ENCODE data around the gene RRP1B. TPM values are rescaled to one million over a fixed set of nuclear protein-coding genes. Genes with fewer than 3 reads are reported as not detected.

Gene RRP1B
- total RNA-seq, 2 donors from 2014 or later: 38.3 to 81.8 TPM

GRCh38 chr21:43720539-43721166 is 61.3 kb downstream of the RRP1B start:
- ATAC-seq (no peak), DNase-seq (ENCODE audit: low spot score) (no peak)
- Mint-ChIP-seq H3K9me3 (no peaks in the 10 kb centered on the region), H3K27ac (no peak overlapping the region), H3K27me3 (peaks cover 0 to 3% of the 10 kb centered on the region in 2 donors), H3K36me3 (no peaks in the 10 kb centered on the region), H3K4me1 (ENCODE audit: low read depth in 2 of 2) (peaks cover 14 to 27% of the 10 kb centered on the region in 2 donors), H3K4me3 (peak overlapping the region; percentile 70)

DNA sequence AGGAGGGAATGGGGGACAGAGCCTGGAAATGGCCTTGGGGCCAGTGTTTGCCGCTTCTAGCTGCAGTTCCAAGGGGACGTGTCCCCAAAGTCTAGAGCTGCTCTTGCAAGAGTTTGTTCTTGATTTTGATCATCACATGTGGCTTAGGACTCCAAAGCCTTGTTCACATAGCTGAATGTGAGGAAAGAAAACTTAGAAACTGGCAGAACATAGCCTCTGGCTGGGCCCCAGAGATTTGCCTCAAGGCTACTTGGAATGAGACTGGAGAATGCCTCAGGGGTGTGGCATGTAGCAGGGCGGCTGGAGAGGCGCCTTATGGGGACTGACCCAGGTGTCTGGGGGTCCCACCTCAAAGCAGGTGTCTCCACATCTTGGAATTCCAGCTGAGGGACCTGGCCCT is 61.8 kb downstream of the RRP1B start:
- ATAC-seq: no peak
- Mint-ChIP-seq H3K4me1 (ENCODE audit: low read depth in 2 of 2) (peaks cover 19 to 30% of the 10 kb centered on the region in 2 donors), H3K36me3 (no peaks in the 10 kb centered on the region), H3K27me3 (peaks cover 0 to 3% of the 10 kb centered on the region in 2 donors), H3K27ac (no peak overlapping the region), H3K9me3 (no peaks in the 10 kb centered on the region), H3K4me3 (peak overlapping the region; percentile 70)
- DNase-seq (ENCODE audit: low spot score): no peak

DNA sequence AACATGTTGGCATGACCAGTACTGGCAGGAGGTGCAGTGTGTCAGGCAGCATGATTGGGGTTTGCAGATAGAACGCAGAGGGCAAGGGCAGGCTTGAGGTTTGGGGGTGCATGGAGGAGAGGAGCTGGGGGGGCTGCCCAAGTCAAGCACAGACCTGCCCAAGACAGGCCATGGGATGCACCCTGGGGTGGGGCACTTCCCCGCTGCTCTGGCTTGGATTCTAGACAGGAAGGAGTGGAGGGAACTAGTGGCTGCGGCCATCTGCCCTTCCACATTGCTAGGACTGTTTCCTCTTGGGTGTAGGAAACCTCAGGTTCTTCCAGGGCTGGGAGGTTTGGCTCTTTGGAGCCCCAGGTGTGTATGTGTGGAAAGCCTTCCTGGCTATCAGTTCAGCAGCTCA is 62.6 kb downstream of the RRP1B start:
- Mint-ChIP-seq H3K27me3 (peaks cover 0 to 3% of the 10 kb centered on the region in 2 donors), H3K27ac (no peak overlapping the region), H3K4me3 (no peak overlapping the region), H3K9me3 (no peaks in the 10 kb centered on the region), H3K36me3 (no peaks in the 10 kb centered on the region), H3K4me1 (ENCODE audit: low read depth in 2 of 2) (peaks cover 25 to 36% of the 10 kb centered on the region in 2 donors)
- ATAC-seq: no peak
- DNase-seq (ENCODE audit: low spot score): no peak

GRCh38 chr21:43723648-43724047 is 64.3 kb downstream of the RRP1B start:
- H3K4me1 Mint-ChIP-seq (ENCODE audit: low read depth in 2 of 2): peaks cover 39 to 52% of the 10 kb centered on the region in 2 donors

DNA sequence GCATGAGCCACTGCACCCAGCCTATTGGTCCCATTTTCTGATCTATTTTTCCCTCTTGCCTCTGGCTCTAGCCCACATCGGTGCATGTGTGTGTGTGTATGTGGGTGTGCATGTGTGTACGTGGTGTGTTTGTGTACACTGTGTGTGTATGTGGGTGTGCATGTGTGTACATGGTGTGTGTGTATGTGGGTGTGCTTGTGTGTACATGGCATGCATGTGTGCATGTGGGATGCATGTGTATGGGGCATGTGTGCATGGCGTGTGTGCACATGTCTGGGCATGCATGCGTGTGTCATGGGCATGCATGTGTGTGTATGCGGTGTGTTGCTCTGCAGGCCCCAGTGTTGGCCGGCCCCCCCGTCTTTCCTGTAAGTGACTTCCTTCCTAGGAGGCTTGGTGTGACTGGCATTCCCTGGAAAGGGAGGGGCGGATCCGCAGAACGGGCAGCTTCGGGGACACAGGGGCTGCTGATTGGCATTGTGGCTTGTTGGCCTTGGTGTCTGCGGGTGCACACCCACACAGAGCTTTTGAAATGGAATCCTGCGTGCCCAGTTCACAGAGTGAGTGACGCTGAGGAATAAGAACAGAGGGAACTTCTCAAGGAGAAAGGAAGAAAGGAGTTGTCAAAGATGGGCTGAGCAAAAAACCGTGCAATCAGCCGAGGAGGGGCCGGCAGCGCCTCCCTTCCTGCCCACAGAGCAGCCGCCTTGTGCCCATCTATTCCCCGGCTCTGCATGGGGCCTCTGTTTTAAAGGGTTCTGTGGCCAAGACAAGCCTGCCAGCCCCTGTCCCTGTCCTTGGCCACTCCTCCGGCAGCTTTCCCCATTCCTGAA is 67.5 kb downstream of the RRP1B start:
- Mint-ChIP-seq H3K4me1 (ENCODE audit: low read depth in 2 of 2) (peaks cover 36 to 51% of the 10 kb centered on the region in 2 donors), H3K27ac (peak overlapping the region; percentile 36 to 55), H3K27me3 (no peaks in the 10 kb centered on the region), H3K36me3 (no peaks in the 10 kb centered on the region), H3K9me3 (no peaks in the 10 kb centered on the region), H3K4me3 (peak overlapping the region; percentile 84)
- ATAC-seq (no peak), DNase-seq (ENCODE audit: low spot score) (no peak)

More at GRCh38 chr21:43723648-43724047, 64.3 kb downstream of the RRP1B start:
- Mint-ChIP-seq H3K36me3 (no peaks in the 10 kb centered on the region), H3K27ac (no peak overlapping the region), H3K27me3 (no peaks in the 10 kb centered on the region), H3K9me3 (no peaks in the 10 kb centered on the region), H3K4me3 (no peak overlapping the region)
- no peak for ATAC-seq
- DNase-seq (ENCODE audit: low spot score): no peak

DNA sequence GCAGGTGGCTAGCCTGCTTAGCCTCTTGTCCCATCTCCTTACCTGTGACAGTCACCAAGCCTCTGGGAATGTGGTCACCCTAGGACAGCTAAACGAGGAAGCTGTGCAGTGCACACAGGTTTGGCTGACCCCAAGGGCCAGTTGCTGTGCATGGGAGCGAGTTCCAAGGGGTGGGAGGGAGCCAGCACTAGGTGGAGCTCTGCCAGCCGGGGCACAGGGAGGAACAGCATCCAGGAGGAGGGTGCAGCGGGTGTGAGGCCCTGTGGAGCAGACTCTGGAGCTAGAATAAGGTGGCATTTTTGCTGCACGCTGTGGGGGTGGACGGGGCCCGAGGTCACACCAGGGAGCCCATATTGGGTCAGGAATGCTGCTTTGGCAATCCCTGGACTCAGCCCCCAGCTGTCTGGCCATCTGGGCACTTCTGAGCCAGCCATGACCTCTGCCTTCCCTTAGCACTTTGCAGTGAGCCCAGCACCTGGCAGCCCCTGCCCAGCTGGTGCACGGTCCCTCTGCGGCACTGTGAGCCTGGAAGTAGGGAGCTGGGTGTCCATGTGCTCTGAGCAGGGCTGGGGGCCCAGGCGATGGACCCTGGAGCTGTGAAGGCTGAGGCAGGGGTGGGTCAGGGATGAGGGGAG is 68.3 kb downstream of the RRP1B start:
- ATAC-seq (no peak), DNase-seq (ENCODE audit: low spot score) (no peak)
- H3K27ac Mint-ChIP-seq: peak overlapping the region; percentile 55 to 83
- H3K9me3 Mint-ChIP-seq: no peaks in the 10 kb centered on the region
- H3K36me3 Mint-ChIP-seq: no peaks in the 10 kb centered on the region
- H3K4me3 Mint-ChIP-seq: peak overlapping the region; percentile 84
- no peaks in the 10 kb centered on the region for H3K27me3 Mint-ChIP-seq
- H3K4me1 Mint-ChIP-seq (ENCODE audit: low read depth in 2 of 2): peaks cover 36 to 48% of the 10 kb centered on the region in 2 donors

- Mint-ChIP-seq H3K27me3 (no peaks in the 10 kb centered on the region), H3K27ac (peak overlapping the region; percentile 83 to 90), H3K36me3 (no peaks in the 10 kb centered on the region), H3K9me3 (no peaks in the 10 kb centered on the region), H3K4me1 (ENCODE audit: low read depth in 2 of 2) (peaks cover 36 to 46% of the 10 kb centered on the region in 2 donors), H3K4me3 (peak overlapping the region; percentile 84)
- DNase-seq (ENCODE audit: low spot score): no peak
- no peak for ATAC-seq
Observed at GRCh38 chr21:43728154-43728466, 68.8 kb downstream of the RRP1B start.

GRCh38 chr21:43728467-43729390 is 69.4 kb downstream of the RRP1B start:
- peak; percentile 94 for DNase-seq (ENCODE audit: low spot score)
- no peaks in the 10 kb centered on the region for H3K9me3 Mint-ChIP-seq
- peak overlapping the region; percentile 84 for H3K4me3 Mint-ChIP-seq
- H3K27me3 Mint-ChIP-seq: no peaks in the 10 kb centered on the region
- peaks cover 39 to 50% of the 10 kb centered on the region in 2 donors for H3K4me1 Mint-ChIP-seq (ENCODE audit: low read depth in 2 of 2)
- ATAC-seq: peak; percentile 93 to 94
- no peaks in the 10 kb centered on the region for H3K36me3 Mint-ChIP-seq
- peak overlapping the region; percentile 83 to 90 for H3K27ac Mint-ChIP-seq

GRCh38 chr21:43731476-43731875 is 72.1 kb downstream of the RRP1B start:
- H3K4me3 Mint-ChIP-seq: no peak overlapping the region
- no peaks in the 10 kb centered on the region for H3K27me3 Mint-ChIP-seq
- no peaks in the 10 kb centered on the region for H3K9me3 Mint-ChIP-seq
- H3K36me3 Mint-ChIP-seq: no peaks in the 10 kb centered on the region
- DNase-seq (ENCODE audit: low spot score): no peak
- ATAC-seq: no peak
- H3K4me1 Mint-ChIP-seq (ENCODE audit: low read depth in 2 of 2): peaks cover 30 to 45% of the 10 kb centered on the region in 2 donors
- H3K27ac Mint-ChIP-seq: peak overlapping the region in 1 of 2 donors; percentile 77

- ATAC-seq (no peak), DNase-seq (ENCODE audit: low spot score) (no peak)
- H3K4me1 Mint-ChIP-seq (ENCODE audit: low read depth in 2 of 2): peaks cover 23 to 39% of the 10 kb centered on the region in 2 donors
- no peaks in the 10 kb centered on the region for H3K9me3 Mint-ChIP-seq
- H3K4me3 Mint-ChIP-seq: no peak overlapping the region
- no peaks in the 10 kb centered on the region for H3K36me3 Mint-ChIP-seq
- H3K27me3 Mint-ChIP-seq: no peaks in the 10 kb centered on the region
- H3K27ac Mint-ChIP-seq: peak overlapping the region in 1 of 2 donors; percentile 77
Observed at GRCh38 chr21:43731891-43732711, 72.7 kb downstream of the RRP1B start.

DNA sequence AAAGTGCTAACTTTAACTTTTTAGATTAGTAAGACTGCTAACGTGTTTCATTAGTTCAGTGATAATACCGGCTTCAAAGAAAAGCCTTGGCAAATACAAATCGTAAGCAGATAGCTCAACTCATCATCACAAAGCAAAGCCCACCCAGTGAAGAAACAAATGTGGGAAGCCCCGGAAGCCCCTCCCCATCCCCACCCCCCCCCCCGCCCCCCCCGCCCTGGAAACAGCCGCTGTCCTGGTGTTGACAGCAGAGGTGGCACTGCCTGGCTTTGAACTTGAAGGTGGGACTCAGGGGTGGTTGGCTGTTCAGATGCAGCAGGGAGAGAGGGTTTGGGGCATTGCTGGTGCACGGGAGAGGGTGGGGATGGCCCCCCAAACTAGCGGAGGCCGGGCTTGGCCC is 73.7 kb downstream of the RRP1B start:
- ATAC-seq: no peak
- Mint-ChIP-seq H3K36me3 (no peaks in the 10 kb centered on the region), H3K27me3 (no peaks in the 10 kb centered on the region), H3K9me3 (no peaks in the 10 kb centered on the region), H3K4me1 (ENCODE audit: low read depth in 2 of 2) (peaks cover 16 to 30% of the 10 kb centered on the region in 2 donors), H3K27ac (no peak overlapping the region), H3K4me3 (no peak overlapping the region)
- DNase-seq (ENCODE audit: low spot score): no peak

GRCh38 chr21:43733529-43734071 is 74.2 kb downstream of the RRP1B start:
- Mint-ChIP-seq H3K4me3 (no peak overlapping the region), H3K27ac (peak overlapping the region in 1 of 2 donors; percentile 60), H3K4me1 (ENCODE audit: low read depth in 2 of 2) (peaks cover 11 to 25% of the 10 kb centered on the region in 2 donors), H3K27me3 (no peaks in the 10 kb centered on the region), H3K9me3 (no peaks in the 10 kb centered on the region), H3K36me3 (no peaks in the 10 kb centered on the region)
- ATAC-seq (no peak), DNase-seq (ENCODE audit: low spot score) (no peak)
